Measurements from ENCODE around the gene SCP2D1.

The SCP2D1 gene

GRCh38 chr20:18832546-18833200, 19.1 kb downstream of the SCP2D1 start:
- no peak for TF ChIP-seq PKNOX1 (IDR thresholded peaks at IDR 0.05)
- TF ChIP-seq SP1 (IDR thresholded peaks at IDR 0.05): no peak
- TF ChIP-seq CTBP1 (IDR thresholded peaks at IDR 0.05; ENCODE audit: borderline replicate concordance): no peak
- TF ChIP-seq TARDBP (IDR thresholded peaks at IDR 0.05): no peak
- no peak for TF ChIP-seq SUZ12 (IDR thresholded peaks at IDR 0.05)
- TF ChIP-seq FOXM1 (IDR thresholded peaks at IDR 0.05; ENCODE audit: borderline replicate concordance): no peak
- TF ChIP-seq HDGF (IDR thresholded peaks at IDR 0.05; ENCODE audit: borderline replicate concordance): no peak
- TF ChIP-seq FOXA1 (IDR thresholded peaks at IDR 0.05): no peak
- no peak for TF ChIP-seq ARNT (IDR thresholded peaks at IDR 0.05)
- no peak for TF ChIP-seq FOXK2 (IDR thresholded peaks at IDR 0.05)
- TF ChIP-seq BHLHE40 (IDR thresholded peaks at IDR 0.05; ENCODE audit: borderline replicate concordance): no peak
- no peak for TF ChIP-seq ZNF384 (IDR thresholded peaks at IDR 0.05)
- no peak for TF ChIP-seq NFRKB (IDR thresholded peaks at IDR 0.05)
- TF ChIP-seq LEF1 (IDR thresholded peaks at IDR 0.05; ENCODE audit: borderline replicate concordance): no peak
- no peak for TF ChIP-seq ELF4 (IDR thresholded peaks at IDR 0.05)
- TF ChIP-seq L3MBTL2 (conservative IDR thresholded peaks at IDR 0.05): no peak
- ChIA-PET POLR2A (no interaction called here), CTCF (no interaction called here)
- no peak for DNase-seq (ENCODE audit: extremely low spot score)

GRCh38 chr20:18835466-18836256, 22.1 kb downstream of the SCP2D1 start:
- ChIA-PET CTCF (no interaction called here), POLR2A (no interaction called here)
- DNase-seq (ENCODE audit: extremely low spot score): no peak
- TF ChIP-seq HDGF (IDR thresholded peaks at IDR 0.05; ENCODE audit: borderline replicate concordance) (no peak), CTBP1 (IDR thresholded peaks at IDR 0.05; ENCODE audit: borderline replicate concordance) (no peak), ZNF384 (IDR thresholded peaks at IDR 0.05) (no peak), FOXK2 (IDR thresholded peaks at IDR 0.05) (no peak), BHLHE40 (IDR thresholded peaks at IDR 0.05; ENCODE audit: borderline replicate concordance) (no peak), ELF4 (IDR thresholded peaks at IDR 0.05) (no peak), SUZ12 (IDR thresholded peaks at IDR 0.05) (no peak), FOXM1 (IDR thresholded peaks at IDR 0.05; ENCODE audit: borderline replicate concordance) (no peak), SP1 (IDR thresholded peaks at IDR 0.05) (no peak), FOXA1 (IDR thresholded peaks at IDR 0.05) (no peak), PKNOX1 (IDR thresholded peaks at IDR 0.05) (no peak)

- ChIA-PET CTCF (no interaction called here), POLR2A (no interaction called here)
- no peak for TF ChIP-seq TARDBP (IDR thresholded peaks at IDR 0.05)
- TF ChIP-seq L3MBTL2 (conservative IDR thresholded peaks at IDR 0.05): no peak
- no peak for TF ChIP-seq FOXA1 (IDR thresholded peaks at IDR 0.05)
- TF ChIP-seq SP1 (IDR thresholded peaks at IDR 0.05): no peak
- no peak for TF ChIP-seq NFRKB (IDR thresholded peaks at IDR 0.05)
- no peak for TF ChIP-seq ARNT (IDR thresholded peaks at IDR 0.05)
- no peak for TF ChIP-seq CTBP1 (IDR thresholded peaks at IDR 0.05; ENCODE audit: borderline replicate concordance)
- no peak for DNase-seq (ENCODE audit: extremely low spot score)
Observed at GRCh38 chr20:18837718-18838117, 24.1 kb downstream of the SCP2D1 start.

GRCh38 chr20:18839507-18840247, 26.1 kb downstream of the SCP2D1 start:
- DNase-seq (ENCODE audit: extremely low spot score): no peak
- POLR2A ChIA-PET: no interaction called here
- no peak for TF ChIP-seq FOXM1 (IDR thresholded peaks at IDR 0.05; ENCODE audit: borderline replicate concordance)
- no peak for TF ChIP-seq ELF4 (IDR thresholded peaks at IDR 0.05)
- TF ChIP-seq TARDBP (IDR thresholded peaks at IDR 0.05): no peak
- TF ChIP-seq CTBP1 (IDR thresholded peaks at IDR 0.05; ENCODE audit: borderline replicate concordance): no peak
- no peak for TF ChIP-seq FOXK2 (IDR thresholded peaks at IDR 0.05)
- no peak for TF ChIP-seq SUZ12 (IDR thresholded peaks at IDR 0.05)
- no peak for TF ChIP-seq PKNOX1 (IDR thresholded peaks at IDR 0.05)
- TF ChIP-seq HDGF (IDR thresholded peaks at IDR 0.05; ENCODE audit: borderline replicate concordance): no peak
- TF ChIP-seq SP1 (IDR thresholded peaks at IDR 0.05): no peak
- TF ChIP-seq FOXA1 (IDR thresholded peaks at IDR 0.05): no peak
- no peak for TF ChIP-seq NFRKB (IDR thresholded peaks at IDR 0.05)
- no peak for TF ChIP-seq L3MBTL2 (conservative IDR thresholded peaks at IDR 0.05)
- no peak for TF ChIP-seq ARNT (IDR thresholded peaks at IDR 0.05)
- TF ChIP-seq BHLHE40 (IDR thresholded peaks at IDR 0.05; ENCODE audit: borderline replicate concordance): no peak
- no peak for TF ChIP-seq ZNF384 (IDR thresholded peaks at IDR 0.05)
- no peak for TF ChIP-seq LEF1 (IDR thresholded peaks at IDR 0.05; ENCODE audit: borderline replicate concordance)
- CTCF ChIA-PET: no interaction called here

- DNase-seq (ENCODE audit: extremely low spot score): no peak
- ChIA-PET CTCF (no interaction called here), POLR2A (no interaction called here)
- TF ChIP-seq HDGF (IDR thresholded peaks at IDR 0.05; ENCODE audit: borderline replicate concordance) (no peak), CTBP1 (IDR thresholded peaks at IDR 0.05; ENCODE audit: borderline replicate concordance) (no peak), SP1 (IDR thresholded peaks at IDR 0.05) (no peak), LEF1 (IDR thresholded peaks at IDR 0.05; ENCODE audit: borderline replicate concordance) (no peak), ZNF384 (IDR thresholded peaks at IDR 0.05) (no peak), FOXM1 (IDR thresholded peaks at IDR 0.05; ENCODE audit: borderline replicate concordance) (no peak), TARDBP (IDR thresholded peaks at IDR 0.05) (no peak), ARNT (IDR thresholded peaks at IDR 0.05) (no peak), FOXA1 (IDR thresholded peaks at IDR 0.05) (no peak), PKNOX1 (IDR thresholded peaks at IDR 0.05) (no peak), ELF4 (IDR thresholded peaks at IDR 0.05) (no peak), FOXK2 (IDR thresholded peaks at IDR 0.05) (no peak), NFRKB (IDR thresholded peaks at IDR 0.05) (no peak)
Observed at GRCh38 chr20:18840248-18840645, 26.7 kb downstream of the SCP2D1 start.
